Loucy (cell line): ENCODE measurements around the gene TWF1.

Experiments
- EZH2phosphoT487 ChIP-seq: fragments of 200-600 bp; IDR thresholded peaks from 2 replicates; pipeline ENCODE4 v1.6.1; 2018; ENCODE audit warnings: antibody characterized with exemption, mild to moderate bottlenecking, moderate library complexity, borderline replicate concordance
- TF ChIP-seq, protein P1 (sequence below): fragments of 200-600 bp; sonication (generic); conservative IDR thresholded peaks from 2 replicates; pipeline ENCODE4 v1.5.1; 2014; ENCODE audit warnings: mild to moderate bottlenecking, antibody characterized with exemption, low read length

DNA sequence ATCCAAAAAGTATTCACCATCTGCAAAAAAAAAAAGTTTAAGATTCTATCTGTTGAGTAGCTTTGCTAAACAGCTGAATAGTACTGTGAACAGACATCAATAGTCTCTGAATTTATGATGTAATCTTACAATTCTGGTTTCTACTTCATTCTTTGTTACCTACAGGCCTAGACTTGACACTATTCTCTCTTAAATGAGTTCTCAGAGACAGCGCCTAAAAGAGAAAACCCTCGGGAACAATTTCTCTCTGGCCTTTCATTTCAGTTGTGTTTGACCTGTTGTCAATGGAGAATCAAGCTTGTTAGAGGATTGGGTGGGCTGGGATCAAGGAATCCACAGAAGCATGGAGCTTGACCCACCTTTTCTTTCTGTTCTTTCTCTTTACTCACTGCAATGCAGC is 5.9 kb upstream of the TWF1 start:
- TF ChIP-seq, protein P1, sequence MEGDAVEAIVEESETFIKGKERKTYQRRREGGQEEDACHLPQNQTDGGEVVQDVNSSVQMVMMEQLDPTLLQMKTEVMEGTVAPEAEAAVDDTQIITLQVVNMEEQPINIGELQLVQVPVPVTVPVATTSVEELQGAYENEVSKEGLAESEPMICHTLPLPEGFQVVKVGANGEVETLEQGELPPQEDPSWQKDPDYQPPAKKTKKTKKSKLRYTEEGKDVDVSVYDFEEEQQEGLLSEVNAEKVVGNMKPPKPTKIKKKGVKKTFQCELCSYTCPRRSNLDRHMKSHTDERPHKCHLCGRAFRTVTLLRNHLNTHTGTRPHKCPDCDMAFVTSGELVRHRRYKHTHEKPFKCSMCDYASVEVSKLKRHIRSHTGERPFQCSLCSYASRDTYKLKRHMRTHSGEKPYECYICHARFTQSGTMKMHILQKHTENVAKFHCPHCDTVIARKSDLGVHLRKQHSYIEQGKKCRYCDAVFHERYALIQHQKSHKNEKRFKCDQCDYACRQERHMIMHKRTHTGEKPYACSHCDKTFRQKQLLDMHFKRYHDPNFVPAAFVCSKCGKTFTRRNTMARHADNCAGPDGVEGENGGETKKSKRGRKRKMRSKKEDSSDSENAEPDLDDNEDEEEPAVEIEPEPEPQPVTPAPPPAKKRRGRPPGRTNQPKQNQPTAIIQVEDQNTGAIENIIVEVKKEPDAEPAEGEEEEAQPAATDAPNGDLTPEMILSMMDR, result no peak
- no peak for TF ChIP-seq EZH2phosphoT487
